Sigmoid colon (tissue), 4 donors: ENCODE measurements around the gene GPR25.

ENCODE experiments used
- EP300 ChIP-seq, 4 donors: sonication (generic); formaldehyde crosslinking; IDR thresholded peaks; one replicate each; pipeline ENCODE4 v1.6.1; 2017; ENCODE audit warnings: antibody characterized with exemption in 4 of 4
- POLR2A ChIP-seq, 2 donors: fragments of 450-650 bp; IDR thresholded peaks; one replicate each; pipeline ENCODE4 v1.6.1; 2016; ENCODE audit warnings: antibody characterized with exemption in 2 of 2, mild to moderate bottlenecking in 2 of 2, moderate library complexity in 2 of 2
- POLR2AphosphoS5 ChIP-seq, 4 donors: sonication (generic); formaldehyde crosslinking; IDR thresholded peaks; one replicate each; pipeline ENCODE4 v1.6.1; 2017; ENCODE audit warnings: antibody characterized with exemption in 4 of 4
- TF ChIP-seq, protein P1 (sequence below), 4 experiments: fragments of 450-650 bp in 3 of 4; fragments of 200-600 bp in 1 of 4; IDR thresholded peaks; one replicate each; pipeline ENCODE4 v1.5.1; 2016 to 2019; ENCODE audit warnings: antibody characterized with exemption in 4 of 4, mild to moderate bottlenecking in 3 of 4, moderate library complexity in 2 of 4

DNA sequence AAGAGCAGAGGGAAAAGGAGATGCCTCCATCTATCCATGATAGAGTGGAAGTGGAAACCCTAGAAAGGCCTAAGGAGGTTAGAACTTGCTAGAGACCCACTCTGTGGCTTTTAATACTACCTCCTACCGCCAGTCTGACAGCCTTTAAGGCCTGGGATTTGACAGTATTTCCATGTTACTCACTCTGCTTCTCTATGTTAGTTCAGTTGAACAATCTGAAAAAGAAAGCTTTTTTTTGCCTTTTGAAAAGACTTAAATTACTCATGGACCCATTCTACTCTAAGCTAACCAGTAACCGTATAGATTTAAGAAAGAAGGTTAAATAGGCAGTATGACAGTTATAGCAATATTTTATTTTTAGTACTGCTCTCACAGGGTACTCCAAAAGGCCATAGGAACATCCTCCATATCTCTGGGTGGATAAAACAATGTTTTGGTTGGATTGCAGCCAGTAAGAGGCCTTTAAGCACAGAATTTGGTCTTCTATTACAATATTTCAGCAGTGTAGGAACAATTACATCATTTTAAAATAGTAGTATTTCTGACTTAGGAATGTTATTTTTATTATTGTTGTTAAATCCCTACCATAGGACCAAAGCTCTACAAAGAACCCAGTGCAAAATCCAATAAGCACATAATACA lies 15.9 kb upstream of the GPR25 start:
- TF ChIP-seq EP300 (IDR thresholded peaks at IDR 0.05) (no peak), POLR2AphosphoS5 (IDR thresholded peaks at IDR 0.05) (no peak), POLR2A (IDR thresholded peaks at IDR 0.05) (no peak)
- TF ChIP-seq, protein P1, sequence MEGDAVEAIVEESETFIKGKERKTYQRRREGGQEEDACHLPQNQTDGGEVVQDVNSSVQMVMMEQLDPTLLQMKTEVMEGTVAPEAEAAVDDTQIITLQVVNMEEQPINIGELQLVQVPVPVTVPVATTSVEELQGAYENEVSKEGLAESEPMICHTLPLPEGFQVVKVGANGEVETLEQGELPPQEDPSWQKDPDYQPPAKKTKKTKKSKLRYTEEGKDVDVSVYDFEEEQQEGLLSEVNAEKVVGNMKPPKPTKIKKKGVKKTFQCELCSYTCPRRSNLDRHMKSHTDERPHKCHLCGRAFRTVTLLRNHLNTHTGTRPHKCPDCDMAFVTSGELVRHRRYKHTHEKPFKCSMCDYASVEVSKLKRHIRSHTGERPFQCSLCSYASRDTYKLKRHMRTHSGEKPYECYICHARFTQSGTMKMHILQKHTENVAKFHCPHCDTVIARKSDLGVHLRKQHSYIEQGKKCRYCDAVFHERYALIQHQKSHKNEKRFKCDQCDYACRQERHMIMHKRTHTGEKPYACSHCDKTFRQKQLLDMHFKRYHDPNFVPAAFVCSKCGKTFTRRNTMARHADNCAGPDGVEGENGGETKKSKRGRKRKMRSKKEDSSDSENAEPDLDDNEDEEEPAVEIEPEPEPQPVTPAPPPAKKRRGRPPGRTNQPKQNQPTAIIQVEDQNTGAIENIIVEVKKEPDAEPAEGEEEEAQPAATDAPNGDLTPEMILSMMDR (IDR thresholded peaks at IDR 0.05): no peak
